ENCODE data around the gene ASXL2.

DNA sequence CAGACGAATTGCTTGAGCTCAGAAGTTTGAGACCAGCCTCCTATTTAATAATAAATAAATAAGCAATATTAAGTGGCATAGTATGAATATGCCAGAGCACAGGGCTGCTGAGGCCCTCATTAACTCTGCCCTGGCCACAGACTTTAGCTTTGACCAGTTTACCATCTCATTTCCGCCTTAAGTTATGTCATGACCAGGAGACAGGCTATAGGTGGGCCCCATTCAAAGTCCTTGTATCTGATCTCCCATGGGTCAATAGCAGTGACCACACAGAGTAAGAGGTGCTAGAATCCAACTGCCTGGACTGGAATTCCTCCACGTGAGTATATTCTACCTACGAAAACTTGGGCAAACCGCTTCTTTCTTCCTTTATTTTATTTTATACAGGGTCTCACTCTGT lies 13.4 kb upstream of the ASXL2 start:
- TF ChIP-seq, protein P1, sequence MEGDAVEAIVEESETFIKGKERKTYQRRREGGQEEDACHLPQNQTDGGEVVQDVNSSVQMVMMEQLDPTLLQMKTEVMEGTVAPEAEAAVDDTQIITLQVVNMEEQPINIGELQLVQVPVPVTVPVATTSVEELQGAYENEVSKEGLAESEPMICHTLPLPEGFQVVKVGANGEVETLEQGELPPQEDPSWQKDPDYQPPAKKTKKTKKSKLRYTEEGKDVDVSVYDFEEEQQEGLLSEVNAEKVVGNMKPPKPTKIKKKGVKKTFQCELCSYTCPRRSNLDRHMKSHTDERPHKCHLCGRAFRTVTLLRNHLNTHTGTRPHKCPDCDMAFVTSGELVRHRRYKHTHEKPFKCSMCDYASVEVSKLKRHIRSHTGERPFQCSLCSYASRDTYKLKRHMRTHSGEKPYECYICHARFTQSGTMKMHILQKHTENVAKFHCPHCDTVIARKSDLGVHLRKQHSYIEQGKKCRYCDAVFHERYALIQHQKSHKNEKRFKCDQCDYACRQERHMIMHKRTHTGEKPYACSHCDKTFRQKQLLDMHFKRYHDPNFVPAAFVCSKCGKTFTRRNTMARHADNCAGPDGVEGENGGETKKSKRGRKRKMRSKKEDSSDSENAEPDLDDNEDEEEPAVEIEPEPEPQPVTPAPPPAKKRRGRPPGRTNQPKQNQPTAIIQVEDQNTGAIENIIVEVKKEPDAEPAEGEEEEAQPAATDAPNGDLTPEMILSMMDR (conservative IDR thresholded peaks at IDR 0.05): no peak
- TF ChIP-seq EZH2 (IDR thresholded peaks at IDR 0.05; ENCODE audit: low read depth): no peak

Measured in PC-9 (cell line).